AG09309 (cell line): ENCODE data around the gene GTPBP6.
"Not testable (repeated sequence)": the region's sequence is repeated elsewhere in the genome, so short reads cannot be mapped to it uniquely, and the experiment has no call there.

Experiments used
- DNase-seq: peaks from one replicate; pipeline ENCODE4 v3.0.0-alpha.2; 2010; ENCODE audit warnings: low read depth
- H3K4me3 ChIP-seq: 2 replicates; pipeline ENCODE4 v1.5.1; 2011; ENCODE audit warnings: mild to moderate bottlenecking, low read depth, low read length, moderate library complexity; ENCODE audit not compliant: control insufficient read depth
- TF ChIP-seq, protein P1 (sequence below): IDR thresholded peaks from 2 replicates; pipeline ENCODE4 v1.5.1; 2011; ENCODE audit warnings: mild to moderate bottlenecking, low read depth, low read length, inconsistent platforms; ENCODE audit not compliant: insufficient read depth, control insufficient read depth; ENCODE audit errors: missing control alignments

The GTPBP6 gene

GRCh38 chrX:308821-309520 is 9.6 kb downstream of the GTPBP6 start:
- DNase-seq, result no peak
- TF ChIP-seq, protein P1, sequence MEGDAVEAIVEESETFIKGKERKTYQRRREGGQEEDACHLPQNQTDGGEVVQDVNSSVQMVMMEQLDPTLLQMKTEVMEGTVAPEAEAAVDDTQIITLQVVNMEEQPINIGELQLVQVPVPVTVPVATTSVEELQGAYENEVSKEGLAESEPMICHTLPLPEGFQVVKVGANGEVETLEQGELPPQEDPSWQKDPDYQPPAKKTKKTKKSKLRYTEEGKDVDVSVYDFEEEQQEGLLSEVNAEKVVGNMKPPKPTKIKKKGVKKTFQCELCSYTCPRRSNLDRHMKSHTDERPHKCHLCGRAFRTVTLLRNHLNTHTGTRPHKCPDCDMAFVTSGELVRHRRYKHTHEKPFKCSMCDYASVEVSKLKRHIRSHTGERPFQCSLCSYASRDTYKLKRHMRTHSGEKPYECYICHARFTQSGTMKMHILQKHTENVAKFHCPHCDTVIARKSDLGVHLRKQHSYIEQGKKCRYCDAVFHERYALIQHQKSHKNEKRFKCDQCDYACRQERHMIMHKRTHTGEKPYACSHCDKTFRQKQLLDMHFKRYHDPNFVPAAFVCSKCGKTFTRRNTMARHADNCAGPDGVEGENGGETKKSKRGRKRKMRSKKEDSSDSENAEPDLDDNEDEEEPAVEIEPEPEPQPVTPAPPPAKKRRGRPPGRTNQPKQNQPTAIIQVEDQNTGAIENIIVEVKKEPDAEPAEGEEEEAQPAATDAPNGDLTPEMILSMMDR, result no peak
- no peak overlapping the region for H3K4me3 ChIP-seq

GRCh38 chrX:307261-308111 is 11.1 kb downstream of the GTPBP6 start:
- H3K4me3 ChIP-seq, result no peak overlapping the region
- no peak for DNase-seq
- TF ChIP-seq, protein P1, result no peak

- DNase-seq, H3K4me3 ChIP-seq: not testable (repeated sequence)
Observed at GRCh38 chrX:306614-307251, 11.9 kb downstream of the GTPBP6 start.

GRCh38 chrX:305781-306613 is 12.6 kb downstream of the GTPBP6 start:
- not testable (repeated sequence) for DNase-seq, H3K4me3 ChIP-seq

DNA sequence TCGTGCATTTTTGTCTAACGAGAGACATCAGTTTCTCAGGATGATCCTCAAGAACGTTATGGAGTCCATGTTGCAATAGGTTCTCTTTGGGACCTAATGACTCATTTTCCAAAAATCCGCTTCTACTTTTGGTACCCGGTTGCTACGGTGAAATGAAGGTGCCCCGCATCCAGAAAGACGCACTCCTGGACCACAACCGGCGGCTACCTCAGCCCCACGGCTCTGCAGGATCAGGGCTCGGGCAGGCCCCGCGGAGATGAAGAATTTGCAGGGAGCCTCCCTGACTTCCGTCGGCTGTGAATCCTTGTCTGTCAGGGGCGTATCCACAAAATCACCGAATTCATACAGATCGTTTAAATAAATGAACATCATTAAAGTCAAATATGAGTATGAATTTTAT is 15.6 kb downstream of the GTPBP6 start:
- TF ChIP-seq, protein P1, result no peak
- DNase-seq, result no peak
- H3K4me3 ChIP-seq, result no peak overlapping the region

- TF ChIP-seq, protein P1, result no peak
- no peak overlapping the region for H3K4me3 ChIP-seq
- no peak for DNase-seq
Observed at GRCh38 chrX:300334-300733, 18.3 kb downstream of the GTPBP6 start.

DNA sequence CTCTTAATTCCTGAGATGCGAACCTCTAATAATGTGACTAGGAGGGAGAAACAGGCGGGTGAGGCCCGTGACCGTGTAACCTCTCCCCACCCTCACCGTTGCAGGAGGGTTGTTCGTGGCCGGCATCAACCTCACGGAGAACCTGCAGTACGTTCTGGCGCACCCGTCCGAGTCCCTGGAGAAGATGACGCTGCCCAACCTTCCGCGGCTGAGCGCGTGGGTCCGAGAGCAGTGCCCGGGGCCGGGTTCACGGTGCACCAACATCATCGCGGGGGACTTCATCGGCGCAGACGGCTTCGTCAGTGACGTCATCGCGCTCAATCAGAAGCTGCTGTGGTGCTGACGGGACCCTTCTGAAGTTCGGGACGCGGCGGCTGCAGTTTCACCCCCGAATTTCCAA is 19.6 kb downstream of the GTPBP6 start:
- no peak overlapping the region for H3K4me3 ChIP-seq
- DNase-seq, result no peak
- TF ChIP-seq, protein P1, result no peak
